NCI-H2227 (cell line): ENCODE data around the gene CASP7.

Source experiments
- DNase-seq: peaks from one replicate; lab custom pipeline; 2025; ENCODE audit not compliant: unreplicated experiment; lab: John Stamatoyannopoulos, UW

The CASP7 gene

GRCh38 chr10:113665806-113666354 lies 13.8 kb upstream of the CASP7 start:
- DNase-seq: no peak

GRCh38 chr10:113666682-113667252 lies 12.9 kb upstream of the CASP7 start:
- DNase-seq: no peak

- peak; percentile 45 for DNase-seq
Measured at GRCh38 chr10:113680190-113681111, 739 bp downstream of the CASP7 start.

GRCh38 chr10:113681533-113682470 lies 2.1 kb downstream of the CASP7 start:
- DNase-seq: no peak

- DNase-seq: no peak
Measured at GRCh38 chr10:113683300-113683699, 3.6 kb downstream of the CASP7 start.

GRCh38 chr10:113686028-113686427 lies 6.3 kb downstream of the CASP7 start:
- DNase-seq: no peak

GRCh38 chr10:113687037-113687436 lies 7.3 kb downstream of the CASP7 start:
- DNase-seq: no peak

GRCh38 chr10:113689057-113689456 lies 9.3 kb downstream of the CASP7 start:
- no peak for DNase-seq

GRCh38 chr10:113689574-113689973 lies 9.9 kb downstream of the CASP7 start:
- no peak for DNase-seq

- DNase-seq: no peak
Measured at GRCh38 chr10:113690749-113691148, 11.0 kb downstream of the CASP7 start.

- no peak for DNase-seq
Measured at GRCh38 chr10:113691381-113691780, 11.7 kb downstream of the CASP7 start.

GRCh38 chr10:113692271-113692670 lies 12.6 kb downstream of the CASP7 start:
- DNase-seq: no peak

GRCh38 chr10:113693348-113693747 lies 13.6 kb downstream of the CASP7 start:
- no peak for DNase-seq

GRCh38 chr10:113695691-113696090 lies 16.0 kb downstream of the CASP7 start:
- no peak for DNase-seq

GRCh38 chr10:113697595-113697994 lies 17.9 kb downstream of the CASP7 start:
- DNase-seq: no peak

GRCh38 chr10:113704637-113705343 lies 25.1 kb downstream of the CASP7 start:
- DNase-seq: peak; percentile 53

GRCh38 chr10:113705344-113705652 lies 25.6 kb downstream of the CASP7 start:
- DNase-seq: no peak

- no peak for DNase-seq
Measured at GRCh38 chr10:113706623-113707022, 26.9 kb downstream of the CASP7 start.

- DNase-seq: no peak
Measured at GRCh38 chr10:113708640-113709039, 28.9 kb downstream of the CASP7 start.

- DNase-seq: peak; percentile 88
Measured at GRCh38 chr10:113709221-113709838, 29.6 kb downstream of the CASP7 start.
